Ovary (tissue), 10 donors: Measurements from ENCODE around the gene TMEM82. TPM values are rescaled to one million over a fixed set of nuclear protein-coding genes. Genes with fewer than 3 reads are reported as not detected.
"Not testable (repeated sequence)": the region's sequence is repeated elsewhere in the genome, so short reads cannot be mapped to it uniquely, and the experiment has no call there.

Source experiments
- DNase-seq, 5 donors: peaks; one replicate each; pipeline ENCODE4 v3.0.0-alpha.2; 2019 to 2020
- H3K27ac ChIP-seq, 2 donors: fragments of 200-600 bp; one replicate each; pipeline versions ENCODE4 v1.5.1 to v1.8.0; 2019 to 2022
- H3K27me3 ChIP-seq: fragments of 200-600 bp; one replicate; pipeline ENCODE4 v1.8.0; 2022
- H3K36me3 ChIP-seq: fragments of 200-600 bp; sonication (generic); one replicate; pipeline ENCODE4 v1.5.1; 2019
- H3K4me1 ChIP-seq: one replicate; pipeline ENCODE4 v1.8.1; 2013; ENCODE audit warnings: mild to moderate bottlenecking, moderate library complexity; ENCODE audit not compliant: insufficient read depth
- H3K4me3 ChIP-seq: fragments of 200-600 bp; sonication (generic); one replicate; pipeline ENCODE4 v1.5.1; 2017
- H3K9me3 ChIP-seq, 2 donors: fragments of 200-600 bp in 1 of 2; sonication (generic) in 1 of 2; one replicate each; pipeline versions ENCODE4 v1.5.1 to v1.8.1; 2013 to 2019; ENCODE audit warnings: mild to moderate bottlenecking in 1 of 2, moderate library complexity in 1 of 2
- EP300 ChIP-seq: sonication (generic); formaldehyde crosslinking; IDR thresholded peaks from one replicate; pipeline ENCODE4 v1.6.1; 2017; ENCODE audit warnings: antibody characterized with exemption
- POLR2A ChIP-seq: fragments of 450-650 bp; IDR thresholded peaks from one replicate; pipeline ENCODE4 v1.6.1; 2017; ENCODE audit warnings: antibody characterized with exemption, mild to moderate bottlenecking, moderate library complexity
- WGBS, 3 donors: extraction: QIAGEN DNeasy Blood & Tissue Kit in 1 of 3; methylation state at CpG; one replicate each; pipeline versions ENCODE4 v1.1.5 to v1.1.7; 2013 to 2017; 5-methylcytosine and 5-hydroxymethylcytosine counted together
- intact Hi-C, 4 donors: fragments of 100-400 bp; cut with DNase I; formaldehyde crosslinking; loops; one replicate each; pipeline versions ENCODE4 v1.11.0 to v1.15.1; 2022 to 2023
- long read RNA-seq, 3 donors: library from polyadenylated mRNA in 2 of 3; unstranded in 2 of 3; transcript quantifications; one replicate each; pipeline ENCODE4 v2.0.0 and lab custom pipeline, GENCODE V29; 2021 to 2026
- polyA plus RNA-seq, 2 donors: library from polyadenylated mRNA; stranded (reverse); fragments of 200-250 nt in 1 of 2; fragments of 350-450 nt in 1 of 2; fragmentation: Illumina TruSeq in 1 of 2; extraction: RNeasy Lipid Tissue Mini Kit (QIAGEN cat#74804) in 1 of 2; gene quantifications; one replicate each; pipeline ENCODE4 v1.2.3, GENCODE V29; 2013 to 2014
- total RNA-seq, 7 donors: library from RNA; depleted of rRNA in 2 of 7; stranded (reverse); fragments of >200 nt in 2 of 7; fragmentation: NEBNext Ultra II Directional in 3 of 7; extraction: Animal tissue kit (Norgen Biotek cat#: 25700) in 3 of 7; gene quantifications; one replicate each; pipeline versions ENCODE4 v1.1.0 to v1.2.4, GENCODE V29; 2016 to 2023
- TF ChIP-seq, protein P1 (sequence below), 3 donors: fragments of 450-650 bp in 2 of 3; fragments of 200-600 bp in 1 of 3; IDR thresholded peaks; one replicate each; pipeline versions ENCODE4 v1.5.1 to v1.8.0; 2016 to 2022; ENCODE audit warnings: antibody characterized with exemption in 3 of 3, mild to moderate bottlenecking in 1 of 3
- donor health status: DM: no; HTN: no; CAD: no; lungs with moderate emphysema.
- donor health status: DM: no; HTN: no; CAD: no.
- donor health status: Bipolar disorder and iron deficiency.
- donor health status: DM: yes; HTN: yes; CAD: no.
- donor health status: DM: no; HTN: no; CAD: no.
- donor health status: DM: yes; HTN: yes; CAD: no.

TMEM82 gene
- total RNA-seq (not detected), polyA plus RNA-seq (not detected)
- long read RNA-seq, donor 1, result 0 reads
- long read RNA-seq, donor 2, result 0 reads
- long read RNA-seq, donor 3, result 0 reads

DNA sequence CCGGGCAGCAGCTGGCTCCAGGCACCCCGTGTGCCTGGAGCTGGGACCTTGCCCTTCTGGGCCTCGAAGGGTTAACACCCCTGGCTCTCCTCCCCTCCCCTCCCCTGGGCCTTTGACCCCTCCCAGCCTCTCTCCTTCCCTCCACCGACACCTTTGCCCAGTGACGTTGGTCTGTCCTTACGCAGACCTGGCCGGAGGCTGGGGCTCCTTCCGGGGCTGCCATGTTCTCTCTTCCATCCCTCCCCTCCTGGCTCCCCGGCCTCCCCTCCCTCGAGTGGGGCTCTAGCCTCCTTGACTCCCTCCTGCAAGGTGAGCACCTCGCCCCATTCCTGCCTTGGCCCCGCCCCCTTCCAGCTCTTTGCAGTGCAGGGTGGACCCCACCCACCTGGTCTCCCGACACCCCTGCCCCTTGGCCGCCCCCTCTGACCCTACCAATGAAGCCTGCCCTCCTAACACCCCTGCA lies at the start of gene TMEM82:
Gene TMEM82, plus strand, starts transcription at position 161 of the 463 bp plus-strand sequence. Its CDS starts 61 bp downstream, at position 222.
- H3K27me3 ChIP-seq, result no peaks in the 10 kb centered on the region
- H3K4me1 ChIP-seq, result peaks cover 2% of the 10 kb centered on the region
- H3K9me3 ChIP-seq, result no peaks in the 10 kb centered on the region
- intact Hi-C loops, result loop anchor here in 3 of 4 donors (5.0 to 10.0 kb wide), 3 partner anchors 148 to 418 kb away; no protein-coding TSS in a partner anchor
- no peak within 1 kb of the TSS for H3K27ac ChIP-seq
- H3K4me3 ChIP-seq, result no peak within 1 kb of the TSS
- no peaks in the 10 kb centered on the region for H3K36me3 ChIP-seq
- DNase-seq, result no peak
- 19 to 23% (median 21%) methylated on average over 14 of the region's 14 CpGs for whole genome bisulfite sequencing, 3 donors
- TF ChIP-seq EP300 (no peak), POLR2A (no peak)
- TF ChIP-seq, protein P1, sequence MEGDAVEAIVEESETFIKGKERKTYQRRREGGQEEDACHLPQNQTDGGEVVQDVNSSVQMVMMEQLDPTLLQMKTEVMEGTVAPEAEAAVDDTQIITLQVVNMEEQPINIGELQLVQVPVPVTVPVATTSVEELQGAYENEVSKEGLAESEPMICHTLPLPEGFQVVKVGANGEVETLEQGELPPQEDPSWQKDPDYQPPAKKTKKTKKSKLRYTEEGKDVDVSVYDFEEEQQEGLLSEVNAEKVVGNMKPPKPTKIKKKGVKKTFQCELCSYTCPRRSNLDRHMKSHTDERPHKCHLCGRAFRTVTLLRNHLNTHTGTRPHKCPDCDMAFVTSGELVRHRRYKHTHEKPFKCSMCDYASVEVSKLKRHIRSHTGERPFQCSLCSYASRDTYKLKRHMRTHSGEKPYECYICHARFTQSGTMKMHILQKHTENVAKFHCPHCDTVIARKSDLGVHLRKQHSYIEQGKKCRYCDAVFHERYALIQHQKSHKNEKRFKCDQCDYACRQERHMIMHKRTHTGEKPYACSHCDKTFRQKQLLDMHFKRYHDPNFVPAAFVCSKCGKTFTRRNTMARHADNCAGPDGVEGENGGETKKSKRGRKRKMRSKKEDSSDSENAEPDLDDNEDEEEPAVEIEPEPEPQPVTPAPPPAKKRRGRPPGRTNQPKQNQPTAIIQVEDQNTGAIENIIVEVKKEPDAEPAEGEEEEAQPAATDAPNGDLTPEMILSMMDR (IDR thresholded peaks at IDR 0.05), result no peak

DNA sequence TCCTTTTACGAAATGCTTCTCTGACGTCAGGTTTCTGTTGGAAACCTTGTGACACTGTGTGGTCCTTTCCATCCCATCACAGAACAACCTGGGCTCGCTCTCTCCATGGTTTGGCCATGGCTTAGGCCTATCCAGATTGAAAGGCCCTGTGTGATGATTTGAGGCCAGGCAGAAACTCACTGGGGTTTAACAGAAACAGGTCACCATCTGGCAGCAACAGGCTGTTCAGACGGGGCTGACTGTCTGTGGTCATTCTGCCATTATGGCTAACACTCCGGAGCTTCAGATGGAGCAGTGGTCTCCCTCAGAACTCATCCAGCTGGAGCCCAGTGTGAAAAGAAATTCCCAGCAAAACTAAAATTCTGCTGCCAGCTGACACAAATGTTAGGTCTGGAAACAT lies 48.9 kb upstream of the TMEM82 start:
- intact Hi-C loops, result no loop called here
- H3K27ac ChIP-seq, result no peak overlapping the region
- 80 to 88% (median 83%) methylated on average over 5 of the region's 5 CpGs for WGBS, 3 donors

DNA sequence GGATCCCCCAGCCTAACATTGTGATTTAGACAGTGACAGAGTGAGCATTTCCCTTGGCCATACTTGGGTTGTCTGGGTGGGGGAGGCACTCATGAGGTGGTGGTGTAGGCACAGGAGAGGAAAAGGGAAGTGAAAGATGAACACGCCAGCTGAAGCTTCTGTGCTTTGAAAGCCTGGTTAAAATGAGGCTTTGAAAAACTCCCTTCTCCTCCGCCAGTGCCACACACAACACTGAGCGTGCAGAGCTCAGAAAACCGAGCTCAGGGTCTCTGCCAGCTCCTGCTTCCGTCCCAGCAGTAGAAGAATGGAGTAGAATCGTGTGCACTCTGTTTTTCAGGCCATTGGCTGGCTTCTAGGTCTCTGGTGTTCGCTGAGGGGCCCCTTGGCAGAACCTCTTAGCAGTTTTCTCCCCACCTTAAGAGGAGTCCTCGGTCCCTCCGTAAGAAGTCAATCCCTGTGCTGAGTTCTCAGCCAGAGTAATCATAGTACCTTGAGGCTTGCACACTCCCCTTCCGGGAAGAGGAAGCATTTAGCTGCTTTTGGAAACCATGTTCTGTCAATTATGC lies 45.3 kb upstream of the TMEM82 start:
- no peak overlapping the region for H3K4me3 ChIP-seq
- no peak overlapping the region for H3K27ac ChIP-seq
- TF ChIP-seq, protein P1 (IDR thresholded peaks at IDR 0.05), result no peak
- TF ChIP-seq EP300 (no peak), POLR2A (no peak)
- H3K4me1 ChIP-seq, result peaks cover 2% of the 10 kb centered on the region
- no peak for DNase-seq
- H3K9me3 ChIP-seq, result no peaks in the 10 kb centered on the region
- 67 to 77% (median 75%) methylated on average over 10 of the region's 10 CpGs for WGBS, 3 donors
- intact Hi-C loops, result no loop called here
- H3K36me3 ChIP-seq, result no peaks in the 10 kb centered on the region
- H3K27me3 ChIP-seq, result no peaks in the 10 kb centered on the region

More for the DNA sequence above, 48.9 kb upstream of the TMEM82 start:
- Histone ChIP-seq H3K27me3 (no peaks in the 10 kb centered on the region), H3K9me3 (no peaks in the 10 kb centered on the region), H3K4me1 (peaks cover 3% of the 10 kb centered on the region), H3K36me3 (no peaks in the 10 kb centered on the region), H3K4me3 (no peak overlapping the region)
- no peak for TF ChIP-seq POLR2A
- no peak for TF ChIP-seq EP300
- TF ChIP-seq, protein P1 (IDR thresholded peaks at IDR 0.05), result no peak
- DNase-seq, result no peak

DNA sequence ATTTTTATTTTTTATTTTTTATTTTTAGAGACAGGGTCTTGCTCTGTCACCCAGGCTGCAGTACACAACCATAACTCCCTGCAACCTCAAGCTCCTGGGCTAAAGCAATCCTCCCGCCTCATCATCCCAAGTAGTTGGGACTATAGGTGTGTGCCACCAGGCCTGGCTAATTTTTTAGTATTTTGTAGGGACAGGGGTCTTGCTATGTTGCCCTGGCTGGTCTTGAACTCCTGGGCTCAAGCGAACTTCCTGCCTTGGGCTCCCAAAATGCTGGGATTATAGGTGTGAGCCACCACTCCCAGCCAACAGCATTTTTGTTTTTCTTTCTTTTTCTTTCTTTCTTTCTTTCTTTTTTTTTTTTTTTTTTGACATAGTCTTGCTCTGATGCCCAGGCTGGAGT lies 44.1 kb upstream of the TMEM82 start:
- H3K27me3 ChIP-seq, result no peaks in the 10 kb centered on the region
- intact Hi-C loops, result no loop called here
- H3K36me3 ChIP-seq, result no peaks in the 10 kb centered on the region
- no peak overlapping the region for H3K4me3 ChIP-seq
- no peak overlapping the region for H3K27ac ChIP-seq
- no peak for DNase-seq
- H3K9me3 ChIP-seq, result no peaks in the 10 kb centered on the region
- peaks cover 7% of the 10 kb centered on the region for H3K4me1 ChIP-seq
- 95 to 100% (median 98%) methylated on average over 2 of the region's 2 CpGs for WGBS, 3 donors
- TF ChIP-seq EP300, result no peak
- TF ChIP-seq, protein P1 (IDR thresholded peaks at IDR 0.05), result no peak
- no peak for TF ChIP-seq POLR2A

DNA sequence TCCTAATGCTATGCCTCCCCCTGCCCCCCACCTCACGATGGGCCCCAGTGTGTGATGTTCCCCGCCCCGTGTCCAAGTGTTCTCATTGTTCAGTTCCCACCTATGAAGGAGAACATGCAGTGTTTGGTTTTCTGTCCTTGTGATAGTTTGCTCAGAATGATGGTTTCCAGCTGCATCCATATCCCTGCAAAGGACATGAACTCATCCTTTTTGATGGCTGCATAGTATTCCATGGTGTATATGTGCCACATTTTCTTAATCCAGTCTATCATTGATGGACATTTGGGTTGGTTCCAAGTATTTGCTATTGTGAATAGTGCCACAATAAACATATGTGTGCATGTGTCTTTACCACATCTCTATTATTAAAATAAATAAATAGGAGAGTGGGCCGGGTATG lies 43.0 kb upstream of the TMEM82 start:
- DNase-seq, intact Hi-C loops, H3K4me1 ChIP-seq, H3K9me3 ChIP-seq, H3K27me3 ChIP-seq, H3K36me3 ChIP-seq, H3K27ac ChIP-seq, H3K4me3 ChIP-seq: not testable (repeated sequence)
- 87 to 94% (median 92%) methylated on average over 4 of the region's 4 CpGs for WGBS, 3 donors
